HCT116 (cell line): ENCODE results near the gene ABCC8. TPM values are rescaled to one million over a fixed set of nuclear protein-coding genes. Genes with fewer than 3 reads are reported as not detected.

Source experiments
- ATAC-seq: fragments of 200-7000 bp; cut with Tn5 transposase; 2 replicates; pipeline ENCODE4 v1.9.1; 2020; ENCODE audit warnings: mild to moderate bottlenecking, moderate library complexity
- BruUV-seq: library from RNA; stranded (reverse); fragments of 400-500 nt; replicated peaks from 2 replicates; lab custom pipeline; 2021; lab: Mats Ljungman, UMichigan
- CTCF ChIA-PET: fragments of 300-600 bp; sonication (Branson Sonifier 250); formaldehyde crosslinking; loops from one replicate; lab custom pipeline; 2021; ENCODE audit warnings: antibody characterized with exemption; lab: Charles Lee
- POLR2A ChIA-PET: fragments of 300-600, 350-600 bp; sonication (Branson Sonifier 250); formaldehyde crosslinking; loops from one replicate; lab custom pipeline; 2021; ENCODE audit warnings: antibody characterized with exemption; lab: Charles Lee
- RAD21 ChIA-PET, 2 experiments: fragments of 300-600 bp; sonication (Branson Sonifier 250); formaldehyde crosslinking; loops; one replicate each; lab custom pipeline; 2023; ENCODE audit warnings: low total read pairs in 2 of 2; ENCODE audit not compliant: uncharacterized antibody in 2 of 2, unreplicated experiment in 2 of 2, low non-redundant PET in 1 of 2; lab: Charles Lee
- DNase-seq: peaks from one replicate; pipeline ENCODE4 v3.0.0-alpha.2; 2010; ENCODE audit warnings: low read depth, low spot score
- H2AFZ ChIP-seq: fragments of 200-600 bp; shearing (Covaris generic), sonication (generic); 2 replicates; pipeline ENCODE4 v1.6.1; 2017; ENCODE audit warnings: low read depth, mixed run types, mixed read lengths, antibody characterized with exemption, low read length; ENCODE audit not compliant: poor library complexity, severe bottlenecking
- H3K27ac ChIP-seq: 2 replicates; pipeline ENCODE4 v1.5.1; 2012; ENCODE audit warnings: low read depth, low read length
- H3K27me3 ChIP-seq: fragments of 200-600 bp; sonication (generic); 2 replicates; pipeline ENCODE4 v1.6.1; 2016; ENCODE audit warnings: mixed run types, low read length, mixed read lengths; ENCODE audit not compliant: insufficient read depth
- H3K36me3 ChIP-seq, 2 experiments: fragments of 200-500 bp in 1 of 2; fragments of 200-600 bp in 1 of 2; sonication (Bioruptor generic) in 1 of 2; sonication (generic) in 1 of 2; 2 replicates each; pipeline versions ENCODE4 v1.5.1 to v1.6.1; 2014 to 2016; ENCODE audit warnings: low read length in 2 of 2, inconsistent platforms in 1 of 2, mixed read lengths in 1 of 2, mixed run types in 1 of 2; ENCODE audit not compliant: insufficient read depth in 2 of 2, control insufficient read depth in 1 of 2
- H3K4me1 ChIP-seq, 2 experiments: fragments of 200-600 bp in 1 of 2; sonication (generic) in 1 of 2; 2 replicates each; pipeline versions ENCODE4 v1.5.1 to v1.6.1; 2012 to 2017; ENCODE audit warnings: low read length in 2 of 2, inconsistent platforms in 1 of 2, mild to moderate bottlenecking in 1 of 2, mixed read lengths in 1 of 2, mixed run types in 1 of 2, moderate library complexity in 1 of 2; ENCODE audit not compliant: insufficient read depth in 2 of 2, control insufficient read depth in 1 of 2
- H3K4me2 ChIP-seq: fragments of 200-600 bp; sonication (generic); 2 replicates; pipeline ENCODE4 v1.6.1; 2017; ENCODE audit warnings: mixed run types, low read length, mixed read lengths
- H3K4me3 ChIP-seq, 2 experiments: fragments of 200-600 bp in 1 of 2; sonication (generic) in 1 of 2; replicated peaks in 1 of 2; 2 replicates each; pipeline ENCODE4 v1.5.1; 2011 to 2016; ENCODE audit warnings: low read length in 2 of 2, control low read depth in 1 of 2, low read depth in 1 of 2, mild to moderate bottlenecking in 1 of 2, mixed read lengths in 1 of 2, mixed run types in 1 of 2
- H3K79me2 ChIP-seq: fragments of 200-600 bp; sonication (generic); 2 replicates; pipeline ENCODE4 v1.6.1; 2017; ENCODE audit warnings: mild to moderate bottlenecking, mixed run types, low read length, moderate library complexity, mixed read lengths; ENCODE audit not compliant: insufficient read depth
- H3K9ac ChIP-seq: fragments of 200-600 bp; sonication (generic); 2 replicates; pipeline ENCODE4 v1.6.1; 2016; ENCODE audit warnings: low read length, mixed read lengths
- H3K9me2 ChIP-seq: fragments of 200-600 bp; sonication (generic), shearing (Covaris generic); 2 replicates; pipeline ENCODE4 v1.6.1; 2017; ENCODE audit warnings: mixed run types, mild to moderate bottlenecking, moderate library complexity; ENCODE audit not compliant: insufficient read depth
- H3K9me3 ChIP-seq, 2 experiments: fragments of 200-500 bp in 1 of 2; fragments of 200-600 bp in 1 of 2; sonication (Bioruptor generic) in 1 of 2; sonication (generic) in 1 of 2; 2 replicates each; pipeline ENCODE4 v1.6.1; 2014 to 2017; ENCODE audit warnings: low read length in 2 of 2, mixed read lengths in 2 of 2, inconsistent platforms in 1 of 2, low read depth in 1 of 2, mild to moderate bottlenecking in 1 of 2, mixed run types in 1 of 2, moderate library complexity in 1 of 2; ENCODE audit not compliant: control insufficient read depth in 1 of 2, insufficient read depth in 1 of 2
- H4K20me1 ChIP-seq: fragments of 200-600 bp; sonication (generic), shearing (Covaris generic); 2 replicates; pipeline ENCODE4 v1.6.1; 2017; ENCODE audit warnings: mixed run types, mild to moderate bottlenecking, moderate library complexity; ENCODE audit not compliant: insufficient read depth
- ATF3 ChIP-seq: IDR thresholded peaks from 2 replicates; pipeline ENCODE4 v1.6.1; 2012
- CEBPB ChIP-seq: IDR thresholded peaks from 2 replicates; pipeline ENCODE4 v1.6.1; 2012; ENCODE audit warnings: low read depth
- CTCF ChIP-seq, 3 experiments: fragments of 200-600 bp in 1 of 3; sonication (generic) in 1 of 3; IDR thresholded peaks in 2 of 3; conservative IDR thresholded peaks in 1 of 3; 2 replicates each; pipeline ENCODE4 v1.5.1; 2012 to 2017; ENCODE audit warnings: low read depth in 2 of 3, low read length in 2 of 3, antibody characterized with exemption in 1 of 3, borderline replicate concordance in 1 of 3, control low read depth in 1 of 3, mild to moderate bottlenecking in 1 of 3, mixed read lengths in 1 of 3, mixed run types in 1 of 3, moderate library complexity in 1 of 3; ENCODE audit not compliant: insufficient read depth in 1 of 3
- ELF1 ChIP-seq: IDR thresholded peaks from 2 replicates; pipeline ENCODE4 v1.6.1; 2012; ENCODE audit warnings: low read depth, borderline replicate concordance
- EZH2 ChIP-seq: fragments of 200-600 bp; sonication (generic); IDR thresholded peaks from 2 replicates; pipeline ENCODE4 v1.6.1; 2017; ENCODE audit warnings: antibody characterized with exemption, mixed run types
- EZH2phosphoT487 ChIP-seq: fragments of 200-600 bp; IDR thresholded peaks from 2 replicates; pipeline ENCODE4 v1.6.1; 2018; ENCODE audit warnings: antibody characterized with exemption, borderline replicate concordance
- FOSL1 ChIP-seq: IDR thresholded peaks from 2 replicates; pipeline ENCODE4 v1.6.1; 2012; ENCODE audit warnings: low read depth
- JUND ChIP-seq: IDR thresholded peaks from 2 replicates; pipeline ENCODE4 v1.6.1; 2012
- MAX ChIP-seq: IDR thresholded peaks from 2 replicates; pipeline ENCODE4 v1.6.1; 2012
- POLR2A ChIP-seq: IDR thresholded peaks from 2 replicates; pipeline ENCODE4 v1.7.0; 2011; ENCODE audit warnings: borderline replicate concordance; ENCODE audit not compliant: insufficient read depth, insufficient read length; ENCODE audit errors: extremely low read depth
- POLR2AphosphoS5 ChIP-seq: IDR thresholded peaks from 2 replicates; pipeline ENCODE4 v1.6.1; 2011; ENCODE audit warnings: mild to moderate bottlenecking, low read depth, low read length, moderate library complexity
- RAD21 ChIP-seq: IDR thresholded peaks from 2 replicates; pipeline ENCODE4 v1.6.1; 2012; ENCODE audit warnings: low read depth, mild to moderate bottlenecking
- REST ChIP-seq: IDR thresholded peaks from 2 replicates; pipeline ENCODE4 v1.6.1; 2012; ENCODE audit warnings: low read depth
- SIN3A ChIP-seq: IDR thresholded peaks from 2 replicates; pipeline ENCODE4 v1.6.1; 2012; ENCODE audit warnings: low read depth
- SP1 ChIP-seq: IDR thresholded peaks from 2 replicates; pipeline ENCODE4 v1.6.1; 2012; ENCODE audit warnings: low read depth
- TCF7L2 ChIP-seq: IDR thresholded peaks from 2 replicates; pipeline ENCODE4 v1.7.0; 2011; ENCODE audit warnings: borderline replicate concordance, inconsistent platforms; ENCODE audit not compliant: insufficient read depth, insufficient read length; ENCODE audit errors: extremely low read depth
- YY1 ChIP-seq: IDR thresholded peaks from 2 replicates; pipeline ENCODE4 v1.6.1; 2011; ENCODE audit warnings: low read length, low read depth, moderate library complexity, mild to moderate bottlenecking; ENCODE audit not compliant: insufficient replicate concordance; ENCODE audit errors: extremely low read depth
- ZBTB33 ChIP-seq: IDR thresholded peaks from 2 replicates; pipeline ENCODE4 v1.6.1; 2011; ENCODE audit warnings: mild to moderate bottlenecking, low read length, moderate library complexity; ENCODE audit not compliant: insufficient replicate concordance; ENCODE audit errors: extremely low read depth
- ZFX ChIP-seq: fragments of 450-650 bp; IDR thresholded peaks from 2 replicates; pipeline ENCODE4 v1.6.1; 2017
- ZNF274 ChIP-seq: fragments of 200-500 bp; sonication (Bioruptor generic); IDR thresholded peaks from 2 replicates; pipeline ENCODE4 v1.6.1; 2014; ENCODE audit warnings: mild to moderate bottlenecking, low read depth, low read length, inconsistent platforms
- intact Hi-C: fragments of 100-400 bp; cut with micrococcal nuclease; formaldehyde crosslinking; loops from 2 replicates; pipeline ENCODE4 v1.10.0; 2022
- total RNA-seq: library from RNA; stranded (reverse); gene quantifications from one replicate; pipeline ENCODE4 v1.2.1, GENCODE V29; 2021; ENCODE audit not compliant: unreplicated experiment

ABCC8 gene
- total RNA-seq, 1 experiment from 2014 or later, result 0.39 TPM

GRCh38 chr11:17366495-17366894 lies 110.2 kb downstream of the ABCC8 start:
- DNase-seq (no peak), ATAC-seq (no peak)
- Histone ChIP-seq H2AFZ (no peak overlapping the region), H3K36me3 (0 out of 4 replicates have a peak, but pooled peaks cover 0 to 6% of the 10 kb centered on the region in 2 experiments), H4K20me1 (no peaks in the 10 kb centered on the region), H3K79me2 (no peaks in the 10 kb centered on the region), H3K9ac (no peak overlapping the region), H3K27ac (no peak overlapping the region), H3K9me2 (no peaks in the 10 kb centered on the region), H3K4me3 (no peak overlapping the region), H3K9me3 (peaks cover 8 to 25% of the 10 kb centered on the region in 2 experiments; a peak in 2 of 4 replicates), H3K4me2 (no peak overlapping the region), H3K27me3 (no peaks in the 10 kb centered on the region), H3K4me1 (no peaks in the 10 kb centered on the region)
- ChIA-PET POLR2A (no interaction called here), CTCF (interaction anchor here (1.0 to 1.2 kb wide), 2 partner anchors 13 to 16 kb away, joined by 3 read pairs; no protein-coding TSS in a partner anchor), RAD21 (no interaction called here)
- BruUV-seq, result no TSS peak
- intact Hi-C loops, result no loop called here
- TF ChIP-seq FOSL1 (no peak), CTCF (IDR thresholded peaks at IDR 0.05 in 2 of 3, conservative IDR thresholded peaks at IDR 0.05 in 1 of 3; ENCODE audit: borderline replicate concordance in 1 of 3, insufficient read depth in 1 of 3, low read depth in 2 of 3, low read length in 2 of 3) (no peak), ELF1 (no peak), SP1 (no peak), REST (no peak), MAX (no peak), JUND (no peak), ZBTB33 (no peak), YY1 (no peak), RAD21 (no peak), POLR2AphosphoS5 (no peak), SIN3A (no peak), POLR2A (no peak), ZFX (no peak), EZH2phosphoT487 (no peak), CEBPB (no peak), ATF3 (no peak), ZNF274 (no peak), EZH2 (no peak), TCF7L2 (no peak)
